ENCODE data around the gene SLC38A11. TPM values are rescaled to one million over a fixed set of nuclear protein-coding genes. Genes with fewer than 3 reads are reported as not detected.

The SLC38A11 gene
- total and polyA plus RNA-seq, 4 donors, result 0.63 to 1.4 (median 1.1) TPM; not detected in 1

DNA sequence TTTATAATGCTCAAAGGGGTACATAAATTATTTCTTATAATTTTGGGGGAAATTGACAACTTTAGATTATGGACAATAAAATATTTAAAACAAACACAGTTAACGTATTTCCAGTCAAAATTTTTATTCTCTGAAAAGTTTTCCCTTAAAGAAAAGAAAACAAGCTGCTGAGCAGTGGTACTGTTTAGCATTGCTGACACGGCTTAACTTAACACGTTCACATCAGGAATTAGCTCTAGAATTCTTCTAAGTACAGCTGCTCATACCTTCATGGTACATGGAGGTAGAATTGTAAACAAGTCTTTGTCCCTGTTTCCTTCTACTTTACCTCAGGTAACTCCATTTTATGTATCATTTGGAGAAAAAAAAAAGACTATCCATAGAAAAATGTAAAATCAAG is 2.0 kb downstream of the SLC38A11 start:
- 73 to 82% methylated on average over 3 of the region's 3 CpGs for WGBS, 2 donors
- DNase-seq, result no peak
- no peak for ATAC-seq (ENCODE audit: low FRiP score)

GRCh38 chr2:164952057-164952702 is 3.1 kb downstream of the SLC38A11 start:
- no peak overlapping the region for H3K27ac ChIP-seq (ENCODE audit: low read depth in 1 of 2, low read length in 2 of 2)
- no peaks in the 10 kb centered on the region for H3K9me3 ChIP-seq (ENCODE audit: control insufficient read depth, low read length)
- no peak overlapping the region for H3K4me3 ChIP-seq (ENCODE audit: low read length in 2 of 2)
- no peaks in the 10 kb centered on the region for H3K4me1 ChIP-seq (ENCODE audit: control insufficient read depth in 1 of 2, insufficient read depth in 2 of 2, low read length in 2 of 2)
- no peaks in the 10 kb centered on the region for H3K36me3 ChIP-seq (ENCODE audit: control insufficient read depth in 1 of 2, insufficient read depth in 2 of 2, low read length in 1 of 2)
- intact Hi-C loops (cut with DNase I), result no loop called here
- no peak for ATAC-seq (ENCODE audit: low FRiP score)
- H3K27me3 ChIP-seq (ENCODE audit: control insufficient read depth in 1 of 2, insufficient read depth in 2 of 2, low read length in 1 of 2), result no peaks in the 10 kb centered on the region
- no peak for DNase-seq
- 86 to 92% methylated on average over 8 of the region's 8 CpGs for WGBS, 2 donors

More for the DNA sequence above, 2.0 kb downstream of the SLC38A11 start:
- intact Hi-C loops (cut with DNase I), result no loop called here
- H3K36me3 ChIP-seq (ENCODE audit: control insufficient read depth in 1 of 2, insufficient read depth in 2 of 2, low read length in 1 of 2), result no peaks in the 10 kb centered on the region
- no peak overlapping the region for H3K27ac ChIP-seq (ENCODE audit: low read depth in 1 of 2, low read length in 2 of 2)
- no peak overlapping the region for H3K4me3 ChIP-seq (ENCODE audit: low read length in 2 of 2)
- H3K9me3 ChIP-seq (ENCODE audit: control insufficient read depth, low read length), result no peaks in the 10 kb centered on the region
- no peaks in the 10 kb centered on the region for H3K4me1 ChIP-seq (ENCODE audit: control insufficient read depth in 1 of 2, insufficient read depth in 2 of 2, low read length in 2 of 2)
- H3K27me3 ChIP-seq (ENCODE audit: control insufficient read depth in 1 of 2, insufficient read depth in 2 of 2, low read length in 1 of 2), result no peaks in the 10 kb centered on the region

GRCh38 chr2:164948540-164948939 is 6.8 kb downstream of the SLC38A11 start:
- no peaks in the 10 kb centered on the region for H3K9me3 ChIP-seq (ENCODE audit: control insufficient read depth, low read length)
- ATAC-seq (ENCODE audit: low FRiP score) (no peak), DNase-seq (no peak)
- whole genome bisulfite sequencing, 2 donors, result 92 to 93% methylated on average over 1 of the region's 1 CpG
- H3K36me3 ChIP-seq (ENCODE audit: control insufficient read depth in 1 of 2, insufficient read depth in 2 of 2, low read length in 1 of 2), result no peaks in the 10 kb centered on the region
- no peaks in the 10 kb centered on the region for H3K27me3 ChIP-seq (ENCODE audit: control insufficient read depth in 1 of 2, insufficient read depth in 2 of 2, low read length in 1 of 2)
- H3K4me1 ChIP-seq (ENCODE audit: control insufficient read depth in 1 of 2, insufficient read depth in 2 of 2, low read length in 2 of 2), result no peaks in the 10 kb centered on the region
- H3K4me3 ChIP-seq (ENCODE audit: low read length in 2 of 2), result no peak overlapping the region
- no peak overlapping the region for H3K27ac ChIP-seq (ENCODE audit: low read depth in 1 of 2, low read length in 2 of 2)
- intact Hi-C loops (cut with DNase I), result no loop called here

DNA sequence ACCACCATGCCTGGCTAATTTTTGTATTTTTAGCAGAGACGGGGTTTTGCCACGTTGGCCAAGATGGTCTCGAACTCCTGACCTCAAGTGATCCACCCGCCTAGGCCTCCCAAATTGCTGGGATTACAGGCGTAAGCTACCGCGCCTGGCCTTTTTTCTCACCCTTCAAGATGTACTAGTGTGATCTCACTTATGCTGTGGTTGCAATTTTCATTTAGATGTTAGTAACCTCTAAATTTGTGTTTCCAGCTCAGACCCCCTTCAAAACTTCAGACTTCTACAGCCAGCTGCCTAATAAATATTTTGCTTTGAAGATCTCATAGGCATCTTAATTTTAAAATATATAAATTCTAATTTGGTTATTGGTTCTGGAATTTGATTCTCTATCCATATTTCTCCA is 8.0 kb downstream of the SLC38A11 start:
- Histone ChIP-seq H3K4me3 (ENCODE audit: low read length in 2 of 2) (no peak overlapping the region), H3K36me3 (ENCODE audit: control insufficient read depth in 1 of 2, insufficient read depth in 2 of 2, low read length in 1 of 2) (no peaks in the 10 kb centered on the region), H3K9me3 (ENCODE audit: control insufficient read depth, low read length) (no peaks in the 10 kb centered on the region), H3K4me1 (ENCODE audit: control insufficient read depth in 1 of 2, insufficient read depth in 2 of 2, low read length in 2 of 2) (no peaks in the 10 kb centered on the region), H3K27me3 (ENCODE audit: control insufficient read depth in 1 of 2, insufficient read depth in 2 of 2, low read length in 1 of 2) (no peaks in the 10 kb centered on the region), H3K27ac (ENCODE audit: low read depth in 1 of 2, low read length in 2 of 2) (no peak overlapping the region)
- WGBS, 2 donors, result 90 to 96% methylated on average over 7 of the region's 7 CpGs
- DNase-seq (no peak), ATAC-seq (ENCODE audit: low FRiP score) (no peak)
- intact Hi-C loops (cut with DNase I), result no loop called here

GRCh38 chr2:164943289-164943688 is 12.0 kb downstream of the SLC38A11 start:
- WGBS, 2 donors, result 82 to 100% methylated on average over 1 of the region's 1 CpG
- Histone ChIP-seq H3K27me3 (ENCODE audit: control insufficient read depth in 1 of 2, insufficient read depth in 2 of 2, low read length in 1 of 2) (no peaks in the 10 kb centered on the region), H3K9me3 (ENCODE audit: control insufficient read depth, low read length) (no peaks in the 10 kb centered on the region), H3K27ac (ENCODE audit: low read depth in 1 of 2, low read length in 2 of 2) (no peak overlapping the region), H3K4me1 (ENCODE audit: control insufficient read depth in 1 of 2, insufficient read depth in 2 of 2, low read length in 2 of 2) (no peaks in the 10 kb centered on the region), H3K36me3 (ENCODE audit: control insufficient read depth in 1 of 2, insufficient read depth in 2 of 2, low read length in 1 of 2) (no peaks in the 10 kb centered on the region), H3K4me3 (ENCODE audit: low read length in 2 of 2) (no peak overlapping the region)
- DNase-seq, result no peak
- no peak for ATAC-seq (ENCODE audit: low FRiP score)
- intact Hi-C loops (cut with DNase I), result no loop called here

DNA sequence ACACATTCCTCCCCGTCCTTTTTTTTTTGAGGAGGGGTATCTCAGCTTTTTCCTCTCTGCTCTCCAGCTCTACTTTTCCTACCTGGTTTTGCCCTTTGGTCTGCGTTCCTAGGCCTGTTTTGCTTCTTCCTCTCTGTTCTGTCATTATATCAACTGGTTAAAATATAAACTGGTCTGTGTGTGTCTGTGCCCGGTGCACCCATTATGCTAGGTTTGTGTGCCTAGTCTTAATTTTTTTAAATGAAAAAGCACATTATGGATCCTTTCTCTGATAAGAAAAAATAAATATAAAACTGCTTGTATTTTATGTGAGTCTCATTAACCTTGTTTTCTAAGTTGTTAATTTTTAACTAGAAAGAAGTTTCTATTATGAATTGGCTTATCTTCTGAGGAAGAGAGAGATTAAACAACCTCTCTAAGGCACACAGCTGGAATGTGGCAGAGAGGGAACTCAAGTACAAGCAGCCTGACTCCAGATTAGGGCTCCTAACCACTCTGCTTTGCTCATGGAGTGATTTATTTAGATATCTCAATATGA is 17.4 kb downstream of the SLC38A11 start:
- ATAC-seq (ENCODE audit: low FRiP score) (no peak), DNase-seq (no peak)
- WGBS, 2 donors, result 79 to 87% methylated on average over 3 of the region's 3 CpGs
- Histone ChIP-seq H3K4me3 (ENCODE audit: low read length in 2 of 2) (no peak overlapping the region), H3K27me3 (ENCODE audit: control insufficient read depth in 1 of 2, insufficient read depth in 2 of 2, low read length in 1 of 2) (no peaks in the 10 kb centered on the region), H3K9me3 (ENCODE audit: control insufficient read depth, low read length) (no peaks in the 10 kb centered on the region), H3K27ac (ENCODE audit: low read depth in 1 of 2, low read length in 2 of 2) (no peak overlapping the region), H3K4me1 (ENCODE audit: control insufficient read depth in 1 of 2, insufficient read depth in 2 of 2, low read length in 2 of 2) (no peaks in the 10 kb centered on the region), H3K36me3 (ENCODE audit: control insufficient read depth in 1 of 2, insufficient read depth in 2 of 2, low read length in 1 of 2) (no peaks in the 10 kb centered on the region)
- intact Hi-C loops (cut with DNase I), result no loop called here

DNA sequence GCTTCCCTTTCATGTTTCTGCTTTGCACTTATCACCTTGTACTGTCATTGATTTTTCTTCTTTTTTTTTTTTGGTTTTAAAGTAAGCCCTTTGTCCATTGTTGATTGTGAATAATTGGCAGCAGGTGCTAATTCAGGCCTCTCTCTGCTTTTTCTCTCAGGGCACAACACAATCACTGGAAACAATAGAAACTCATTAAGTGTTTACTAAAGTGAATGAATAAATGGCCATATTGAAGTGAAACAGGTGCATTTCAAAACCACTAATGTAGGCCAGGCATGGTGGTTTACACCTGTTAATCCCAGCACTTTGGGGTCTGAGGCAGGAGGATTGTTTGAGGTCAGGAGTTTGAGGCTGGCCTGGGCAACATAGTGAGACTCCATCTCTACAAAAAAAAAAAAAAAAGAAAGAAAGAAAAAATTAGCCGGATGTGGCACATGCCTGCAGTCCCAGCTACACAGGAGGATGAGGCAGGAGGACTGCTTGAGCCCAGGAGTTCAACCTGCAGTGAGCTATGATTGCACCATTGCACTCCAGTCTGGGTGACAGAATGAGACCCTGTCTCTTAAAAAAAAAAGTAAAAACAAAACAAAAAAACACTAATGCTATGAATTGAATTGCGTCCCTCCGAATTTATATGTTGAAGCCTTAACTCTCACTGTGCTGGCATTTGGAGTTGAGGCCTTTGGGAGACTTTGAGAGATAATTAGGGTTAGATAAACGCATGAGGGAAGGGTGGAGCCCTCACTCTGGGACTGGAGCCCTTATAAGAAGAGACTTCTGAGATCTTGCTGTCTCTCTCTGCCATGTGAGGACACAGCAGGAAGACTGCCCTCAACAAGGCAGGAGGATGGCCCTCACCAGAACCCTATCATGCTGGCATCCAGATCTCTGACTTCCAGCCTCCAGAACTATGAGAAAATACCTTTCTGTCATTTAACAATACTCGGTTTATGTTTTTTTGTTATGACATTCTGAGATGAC is 19.9 kb downstream of the SLC38A11 start:
- H3K27ac ChIP-seq (ENCODE audit: low read depth in 1 of 2, low read length in 2 of 2), result no peak overlapping the region

GRCh38 chr2:164934401-164935117 is 20.8 kb downstream of the SLC38A11 start:
- Histone ChIP-seq H3K4me1 (ENCODE audit: control insufficient read depth in 1 of 2, insufficient read depth in 2 of 2, low read length in 2 of 2) (no peaks in the 10 kb centered on the region), H3K27ac (ENCODE audit: low read depth in 1 of 2, low read length in 2 of 2) (no peak overlapping the region), H3K36me3 (ENCODE audit: control insufficient read depth in 1 of 2, insufficient read depth in 2 of 2, low read length in 1 of 2) (no peaks in the 10 kb centered on the region), H3K9me3 (ENCODE audit: control insufficient read depth, low read length) (no peaks in the 10 kb centered on the region), H3K27me3 (ENCODE audit: control insufficient read depth in 1 of 2, insufficient read depth in 2 of 2, low read length in 1 of 2) (no peaks in the 10 kb centered on the region), H3K4me3 (ENCODE audit: low read length in 2 of 2) (no peak overlapping the region)
- DNase-seq, result no peak
- 81 to 82% methylated on average over 5 of the region's 5 CpGs for WGBS, 2 donors
- ATAC-seq (ENCODE audit: low FRiP score), result no peak
- intact Hi-C loops (cut with DNase I), result no loop called here

More for the DNA sequence above, 19.9 kb downstream of the SLC38A11 start:
- ATAC-seq (ENCODE audit: low FRiP score), result no peak
- Histone ChIP-seq H3K4me3 (ENCODE audit: low read length in 2 of 2) (no peak overlapping the region), H3K36me3 (ENCODE audit: control insufficient read depth in 1 of 2, insufficient read depth in 2 of 2, low read length in 1 of 2) (no peaks in the 10 kb centered on the region), H3K4me1 (ENCODE audit: control insufficient read depth in 1 of 2, insufficient read depth in 2 of 2, low read length in 2 of 2) (no peaks in the 10 kb centered on the region), H3K27me3 (ENCODE audit: control insufficient read depth in 1 of 2, insufficient read depth in 2 of 2, low read length in 1 of 2) (no peaks in the 10 kb centered on the region), H3K9me3 (ENCODE audit: control insufficient read depth, low read length) (no peaks in the 10 kb centered on the region)
- intact Hi-C loops (cut with DNase I), result no loop called here
- WGBS, 2 donors, result 91 to 96% methylated on average over 5 of the region's 5 CpGs
- no peak for DNase-seq
